H1 (cell line): Measurements from ENCODE around the gene MXRA8. TPM values are rescaled to one million over a fixed set of nuclear protein-coding genes. Genes with fewer than 3 reads are reported as not detected.

Experiments used
- CTCF ChIA-PET: fragments of 300-600 bp; sonication (Branson Sonifier 250); formaldehyde crosslinking; loops from one replicate; lab custom pipeline; 2021; ENCODE audit not compliant: partially characterized antibody; lab: Charles Lee
- POLR2A ChIA-PET: fragments of 300-600 bp; sonication (Branson Sonifier 250); formaldehyde crosslinking; loops from one replicate; lab custom pipeline; 2021; ENCODE audit warnings: inconsistent platforms; ENCODE audit not compliant: partially characterized antibody; lab: Charles Lee
- DNase-seq, 2 experiments: peaks; one replicate each; pipeline versions ENCODE4 v3.0.0 to v3.0.0-alpha.2; 2010 to 2022; ENCODE audit warnings: low spot score in 2 of 2, low read depth in 1 of 2, mixed read lengths in 1 of 2
- FAIRE-seq: peaks from 2 replicates; lab custom pipeline; 2011; peaks lifted over from hg19 to GRCh38; lab: Jason Lieb, UNC
- H2AFZ ChIP-seq: 2 replicates; pipeline ENCODE4 v1.8.1; 2012; ENCODE audit warnings: low read length, inconsistent platforms
- H2AK5ac ChIP-seq: 2 replicates; pipeline ENCODE4 v1.6.1; 2013; ENCODE audit warnings: low read depth, low read length
- H2BK120ac ChIP-seq: replicated peaks from 2 replicates; pipeline ENCODE3; 2013; ENCODE audit warnings: low read depth, low read length, inconsistent platforms
- H2BK12ac ChIP-seq: 2 replicates; pipeline ENCODE4 v1.6.1; 2013; ENCODE audit warnings: low read depth, low read length
- H2BK15ac ChIP-seq: 2 replicates; pipeline ENCODE4 v1.6.1; 2013; ENCODE audit warnings: low read length
- H2BK20ac ChIP-seq: 2 replicates; pipeline ENCODE4 v1.6.1; 2013; ENCODE audit warnings: low read length
- H2BK5ac ChIP-seq: 2 replicates; pipeline ENCODE4 v1.6.1; 2013; ENCODE audit warnings: low read depth, low read length
- H3K14ac ChIP-seq: 2 replicates; pipeline ENCODE4 v1.6.1; 2013; ENCODE audit warnings: inconsistent platforms; ENCODE audit not compliant: insufficient read length
- H3K18ac ChIP-seq: 2 replicates; pipeline ENCODE4 v1.6.1; 2013; ENCODE audit warnings: low read length; ENCODE audit errors: extremely low read depth
- H3K23ac ChIP-seq: 2 replicates; pipeline ENCODE4 v1.6.1; 2013; ENCODE audit warnings: inconsistent platforms; ENCODE audit not compliant: insufficient read length
- H3K23me2 ChIP-seq: 2 replicates; pipeline ENCODE4 v1.6.1; 2013; ENCODE audit warnings: low read depth, low read length
- H3K27ac ChIP-seq: 2 replicates; pipeline ENCODE4 v1.6.1; 2011; ENCODE audit warnings: low read depth, low read length, inconsistent platforms
- H3K27me3 ChIP-seq, 4 experiments: replicated peaks in 1 of 4; 1 replicate in 1 of 4; 2 replicates in 3 of 4; pipeline versions ENCODE4 v1.6.1 to v1.8.1; 2011 to 2013; ENCODE audit warnings: low read length in 3 of 4, mild to moderate bottlenecking in 3 of 4, inconsistent platforms in 2 of 4, mixed read lengths in 2 of 4, moderate library complexity in 1 of 4; ENCODE audit not compliant: control insufficient read depth in 3 of 4, insufficient read depth in 3 of 4; ENCODE audit errors: extremely low read depth in 1 of 4
- H3K36me3 ChIP-seq, 4 experiments: 2 replicates each; pipeline versions ENCODE4 v1.6.1 to v1.8.1; 2011 to 2013; ENCODE audit warnings: mild to moderate bottlenecking in 4 of 4, low read length in 3 of 4, moderate library complexity in 2 of 4, control low read depth in 1 of 4, inconsistent platforms in 1 of 4; ENCODE audit not compliant: insufficient read depth in 4 of 4, control insufficient read depth in 2 of 4
- H3K4ac ChIP-seq: replicated peaks from 2 replicates; pipeline ENCODE3; 2013; ENCODE audit warnings: low read length, low read depth, mixed read lengths, inconsistent platforms; ENCODE audit not compliant: insufficient read length
- H3K4me1 ChIP-seq, 4 experiments: replicated peaks in 1 of 4; 1 replicate in 1 of 4; 2 replicates in 3 of 4; pipeline versions ENCODE4 v1.6.1 to v1.8.1; 2011 to 2013; ENCODE audit warnings: low read length in 3 of 4, inconsistent platforms in 2 of 4, mixed read lengths in 1 of 4; ENCODE audit not compliant: insufficient read depth in 4 of 4, control insufficient read depth in 3 of 4
- H3K4me2 ChIP-seq, 2 experiments: 2 replicates each; pipeline versions ENCODE4 v1.6.1 to v1.8.1; 2011 to 2013; ENCODE audit warnings: low read depth in 2 of 2, low read length in 2 of 2, control low read depth in 1 of 2, inconsistent platforms in 1 of 2, mild to moderate bottlenecking in 1 of 2; ENCODE audit not compliant: insufficient read depth in 1 of 2
- H3K4me3 ChIP-seq, 4 experiments: fragments of 200-600, 300-600 bp in 1 of 4; sonication (generic), shearing (Covaris generic), sonication (Bioruptor Twin) in 1 of 4; 2 replicates each; pipeline versions ENCODE4 v1.5.1 to v1.8.1; 2011 to 2016; ENCODE audit warnings: low read length in 4 of 4, low read depth in 3 of 4, control low read depth in 2 of 4, inconsistent platforms in 2 of 4, mild to moderate bottlenecking in 2 of 4, mixed read lengths in 1 of 4, moderate library complexity in 1 of 4; ENCODE audit not compliant: insufficient read depth in 2 of 4; ENCODE audit errors: extremely low read depth in 1 of 4
- H3K56ac ChIP-seq: replicated peaks from 2 replicates; pipeline ENCODE3; 2013; ENCODE audit warnings: low read depth, mild to moderate bottlenecking, mixed read lengths, low read length, inconsistent platforms; ENCODE audit not compliant: insufficient read length
- H3K79me1 ChIP-seq: 2 replicates; pipeline ENCODE4 v1.6.1; 2013; ENCODE audit warnings: low read depth, low read length, control low read depth
- H3K79me2 ChIP-seq, 2 experiments: 2 replicates each; pipeline versions ENCODE4 v1.6.1 to v1.8.1; 2012 to 2013; ENCODE audit warnings: low read length in 2 of 2, mild to moderate bottlenecking in 2 of 2, inconsistent platforms in 1 of 2; ENCODE audit not compliant: insufficient read depth in 2 of 2, control insufficient read depth in 1 of 2
- H3K9ac ChIP-seq, 4 experiments: replicated peaks in 1 of 4; 1 replicate in 1 of 4; 2 replicates in 3 of 4; pipeline versions ENCODE4 v1.6.1 to v1.8.1; 2011 to 2013; ENCODE audit warnings: low read depth in 3 of 4, low read length in 3 of 4, control low read depth in 2 of 4, mild to moderate bottlenecking in 2 of 4, moderate library complexity in 2 of 4, inconsistent platforms in 1 of 4; ENCODE audit errors: extremely low read depth in 1 of 4
- H3K9me3 ChIP-seq, 2 experiments: 2 replicates each; pipeline versions ENCODE4 v1.6.1 to v1.8.1; 2012 to 2013; ENCODE audit warnings: mild to moderate bottlenecking in 2 of 2, moderate library complexity in 2 of 2, control low read depth in 1 of 2, inconsistent platforms in 1 of 2, low read depth in 1 of 2, low read length in 1 of 2, mixed read lengths in 1 of 2; ENCODE audit not compliant: insufficient read depth in 2 of 2
- H4K20me1 ChIP-seq, 2 experiments: replicated peaks in 1 of 2; 2 replicates each; pipeline versions ENCODE3 to v1.8.1; 2011 to 2013; ENCODE audit warnings: inconsistent platforms in 2 of 2, low read length in 2 of 2, mild to moderate bottlenecking in 1 of 2; ENCODE audit not compliant: insufficient read depth in 2 of 2, control insufficient read depth in 1 of 2
- H4K5ac ChIP-seq: 2 replicates; pipeline ENCODE4 v1.6.1; 2013; ENCODE audit warnings: low read length, low read depth, mixed read lengths, inconsistent platforms; ENCODE audit not compliant: insufficient read length
- H4K8ac ChIP-seq: 2 replicates; pipeline ENCODE4 v1.8.0; 2013; ENCODE audit warnings: mild to moderate bottlenecking, moderate library complexity, low read length, inconsistent platforms; ENCODE audit not compliant: insufficient read depth; ENCODE audit errors: extremely low read depth
- H4K91ac ChIP-seq: replicated peaks from 2 replicates; pipeline ENCODE3; 2013; ENCODE audit warnings: low read length, mixed read lengths, inconsistent platforms; ENCODE audit not compliant: insufficient read length
- CTCF ChIP-seq, 3 experiments: IDR thresholded peaks; 1 replicate in 2 of 3; 2 replicates in 1 of 3; pipeline versions ENCODE4 v1.5.1 to v1.6.1; 2011; ENCODE audit warnings: low read length in 3 of 3, mild to moderate bottlenecking in 3 of 3, inconsistent platforms in 2 of 3, low read depth in 1 of 3, moderate library complexity in 1 of 3; ENCODE audit not compliant: insufficient read depth in 1 of 3; ENCODE audit errors: control extremely low read depth in 1 of 3
- POLR2AphosphoS5 ChIP-seq: IDR thresholded peaks from 2 replicates; pipeline ENCODE4 v1.6.1; 2011; ENCODE audit warnings: low read depth, low read length
- WGBS, 2 experiments: shearing (Covaris generic) in 1 of 2; methylation state at CpG; one replicate each; pipeline versions ENCODE4 v1.1.6 to v1.1.7; 2013 to 2015; ENCODE audit warnings: low lambda C conversion rate in 2 of 2, mixed read lengths in 2 of 2, inconsistent platforms in 1 of 2, low coverage in 1 of 2, missing lambda C conversion rate in 1 of 2; ENCODE audit not compliant: insufficient replicate concordance in 2 of 2, insufficient coverage in 1 of 2, insufficient read length in 1 of 2; ENCODE audit errors: extremely low coverage in 1 of 2, missing lambda C conversion rate in 1 of 2; 5-methylcytosine and 5-hydroxymethylcytosine counted together
- polyA plus RNA-seq, 7 experiments: library from polyadenylated mRNA; depleted of rRNA in 3 of 7; stranded (reverse) in 5 of 7; unstranded in 2 of 7; fragments of >200 nt in 5 of 7; fragments of 200-250 nt in 2 of 7; gene quantifications; 1 replicate in 5 of 7; 2 replicates in 1 of 7; 4 replicates in 1 of 7; pipeline versions ENCODE4 v1.2.1 to v1.2.3, GENCODE V29; 2011 to 2013; ENCODE audit warnings: missing spikeins in 2 of 7, mixed read lengths in 2 of 7
- total RNA-seq: library from RNA; stranded (reverse); fragmentation: NEBNext Ultra II Directional; extraction: Animal tissue kit (Norgen Biotek cat#: 25700); gene quantifications from 2 replicates; pipeline ENCODE4 v1.2.1, GENCODE V29; 2021

Gene MXRA8
- total and polyA plus RNA-seq, 2 of the 8 experiments (the other 6 are each of a cell fraction or from before 2014, with no cell fraction given) = 10.5 to 17.2 TPM

DNA sequence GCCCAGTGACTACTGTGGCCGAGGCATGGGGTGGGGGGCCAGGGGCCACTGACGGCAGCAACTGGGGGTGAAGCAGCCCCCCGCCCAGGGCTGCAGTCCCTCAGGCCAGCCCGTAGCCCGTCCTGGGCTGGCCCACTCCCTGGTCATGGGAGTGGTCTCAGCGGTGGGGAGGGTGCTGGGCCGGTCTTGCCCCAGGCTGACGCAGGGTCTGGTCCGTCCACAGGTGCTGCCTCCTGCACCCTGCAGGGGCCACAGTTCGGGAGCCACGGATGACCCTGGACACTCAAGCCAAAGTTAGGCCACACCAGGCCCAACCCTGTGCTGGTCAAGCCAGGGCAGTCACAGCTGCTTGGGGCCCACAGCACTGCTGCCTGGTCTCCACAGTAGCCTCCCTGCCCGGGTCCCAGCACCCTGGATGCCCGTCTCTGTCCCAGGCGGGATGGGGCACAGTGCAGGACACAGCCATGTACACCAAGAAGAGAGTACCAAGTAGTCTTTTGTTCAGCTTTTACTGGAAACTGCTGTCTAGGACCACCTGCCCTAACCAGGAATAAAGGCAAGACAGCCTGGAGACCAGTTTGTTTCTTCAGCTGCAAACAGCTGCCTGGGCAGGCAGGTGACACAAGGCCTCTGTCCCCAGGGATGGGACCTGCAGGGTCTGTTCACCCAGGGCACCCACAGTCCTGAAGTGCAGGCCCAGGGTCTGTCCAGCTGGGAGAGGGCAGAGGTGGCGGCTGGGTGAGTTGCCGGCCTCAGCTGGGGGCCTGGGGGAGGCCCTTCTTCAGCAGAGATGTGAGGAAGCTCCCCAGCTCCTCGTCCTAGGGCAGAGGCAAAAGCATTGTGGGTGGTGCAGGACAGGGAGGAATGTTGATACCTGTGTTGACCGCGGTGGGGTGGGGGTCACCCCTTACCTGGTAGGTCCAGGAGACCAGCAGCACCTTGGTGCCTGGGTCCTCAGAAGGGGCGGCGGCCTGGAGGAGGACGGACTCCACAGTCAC is 46.9 kb downstream of the MXRA8 start:
- H2BK5ac ChIP-seq = no peak overlapping the region
- H3K4me1 ChIP-seq = peaks cover 0 to 32% (median 17%) of the 10 kb centered on the region in 4 experiments; a peak in 6 of 7 replicates
- no peak overlapping the region for H2BK120ac ChIP-seq
- no peak overlapping the region for H4K91ac ChIP-seq
- FAIRE-seq (no peak), DNase-seq (no peak)
- POLR2A ChIA-PET = interaction anchor here (0.6 to 10.1 kb wide), 10 partner anchors 9 to 369 kb away, joined by 3 to 134 read pairs (median 6); partner anchors contain the start of genes ATAD3A, CPTP, INTS11 and TAS1R3
- CTCF ChIA-PET = interaction anchor here (0.6 to 2.8 kb wide), 7 partner anchors 10 to 217 kb away, joined by 3 to 9 read pairs (median 3); no protein-coding TSS in a partner anchor
- no peak for TF ChIP-seq CTCF (IDR thresholded peaks at IDR 0.05; ENCODE audit: control extremely low read depth in 1 of 3, insufficient read depth in 1 of 3, low read depth in 1 of 3, low read length in 3 of 3)
- peak; percentile 45; the same call in 1 of the 2 replicates for TF ChIP-seq POLR2AphosphoS5
- no peak overlapping the region for H2BK15ac ChIP-seq
- no peak overlapping the region for H3K4ac ChIP-seq
- no peak overlapping the region for H2BK20ac ChIP-seq
- H3K4me2 ChIP-seq = no peak overlapping the region
- H3K27ac ChIP-seq = no peak overlapping the region
- no peak overlapping the region for H3K14ac ChIP-seq
- no peak overlapping the region for H3K9ac ChIP-seq
- no peak overlapping the region for H3K56ac ChIP-seq
- peaks cover 4% of the 10 kb centered on the region for H3K79me1 ChIP-seq
- H2AK5ac ChIP-seq = no peak overlapping the region
- no peak overlapping the region for H2AFZ ChIP-seq
- peaks cover 0 to 4% (median 1%) of the 10 kb centered on the region in 4 experiments; a peak in 1 of 7 replicates for H3K27me3 ChIP-seq
- peaks cover 21% of the 10 kb centered on the region; the same call in 1 of the 2 replicates for H3K23me2 ChIP-seq
- peaks cover 0 to 5% of the 10 kb centered on the region in 2 experiments; a peak in 1 of 4 replicates for H3K79me2 ChIP-seq
- H4K20me1 ChIP-seq = peaks cover 5 to 27% of the 10 kb centered on the region in 2 experiments
- H3K36me3 ChIP-seq = peaks cover 17 to 44% (median 37%) of the 10 kb centered on the region in 4 experiments
- no peak overlapping the region for H4K5ac ChIP-seq
- H2BK12ac ChIP-seq = no peak overlapping the region
- H4K8ac ChIP-seq = peak overlapping the region; percentile 51; the same call in 1 of the 2 replicates
- H3K4me3 ChIP-seq = no peak overlapping the region
- no peak overlapping the region for H3K23ac ChIP-seq
- no peaks in the 10 kb centered on the region for H3K9me3 ChIP-seq
- H3K18ac ChIP-seq = no peak overlapping the region
- WGBS, 2 experiments = 93% methylated on average over 20 of the region's 22 CpGs; no CpG with 5 or more reads in 1 of the 2 experiments
